ENCODE data around the gene TTI1.

TTI1 gene

DNA sequence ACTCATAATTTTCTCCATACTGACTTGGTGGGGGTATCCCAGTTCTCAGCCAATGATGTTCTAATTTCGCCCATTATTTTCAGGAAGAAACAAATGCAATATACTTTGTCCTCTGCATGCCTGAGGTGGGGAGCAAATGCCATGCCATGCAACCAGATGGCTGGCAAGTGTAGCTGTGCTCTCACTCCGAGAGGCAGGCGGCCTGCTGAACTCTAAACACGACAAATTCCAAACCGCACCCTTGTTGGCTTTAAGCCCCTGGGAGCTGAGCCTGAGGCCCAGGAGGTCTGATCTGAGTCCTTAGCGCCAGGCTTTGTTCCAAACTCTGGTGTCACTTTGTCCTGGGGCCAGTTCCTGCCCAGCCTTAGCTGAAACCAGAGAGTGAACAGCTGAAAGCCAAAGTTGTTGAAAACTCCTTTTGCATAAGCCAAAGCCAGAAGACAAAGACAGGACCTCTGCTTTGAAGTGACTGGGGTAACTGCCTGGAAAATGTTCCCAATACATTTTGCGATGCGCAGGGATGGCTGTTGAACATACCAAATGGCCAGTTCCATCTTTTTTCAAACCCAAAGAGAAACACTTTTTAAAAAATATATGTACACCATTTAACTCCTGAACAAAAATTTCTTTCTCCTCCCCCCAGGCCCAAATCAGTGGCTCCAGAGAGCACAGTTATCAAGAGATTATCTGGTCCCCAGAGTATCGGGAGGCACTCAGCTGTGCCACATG, 46.2 kb downstream of the TTI1 start:
- Histone ChIP-seq H3K36me3 (peaks cover 0 to 22% (median 16%) of the 10 kb centered on the region in 3 donors), H3K9me3 (no peaks in the 10 kb centered on the region), H3K27me3 (no peaks in the 10 kb centered on the region), H3K4me1 (peaks cover 0 to 40% (median 35%) of the 10 kb centered on the region in 4 donors), H3K4me3 (no peak overlapping the region), H3K27ac (peak overlapping the region; percentile 47 to 67)
- peak; percentile 55 to 92 for DNase-seq
- intact Hi-C loops (cut with DNase I; ENCODE audit: low total_unique reads) = no loop called here
- TF ChIP-seq, protein P1, sequence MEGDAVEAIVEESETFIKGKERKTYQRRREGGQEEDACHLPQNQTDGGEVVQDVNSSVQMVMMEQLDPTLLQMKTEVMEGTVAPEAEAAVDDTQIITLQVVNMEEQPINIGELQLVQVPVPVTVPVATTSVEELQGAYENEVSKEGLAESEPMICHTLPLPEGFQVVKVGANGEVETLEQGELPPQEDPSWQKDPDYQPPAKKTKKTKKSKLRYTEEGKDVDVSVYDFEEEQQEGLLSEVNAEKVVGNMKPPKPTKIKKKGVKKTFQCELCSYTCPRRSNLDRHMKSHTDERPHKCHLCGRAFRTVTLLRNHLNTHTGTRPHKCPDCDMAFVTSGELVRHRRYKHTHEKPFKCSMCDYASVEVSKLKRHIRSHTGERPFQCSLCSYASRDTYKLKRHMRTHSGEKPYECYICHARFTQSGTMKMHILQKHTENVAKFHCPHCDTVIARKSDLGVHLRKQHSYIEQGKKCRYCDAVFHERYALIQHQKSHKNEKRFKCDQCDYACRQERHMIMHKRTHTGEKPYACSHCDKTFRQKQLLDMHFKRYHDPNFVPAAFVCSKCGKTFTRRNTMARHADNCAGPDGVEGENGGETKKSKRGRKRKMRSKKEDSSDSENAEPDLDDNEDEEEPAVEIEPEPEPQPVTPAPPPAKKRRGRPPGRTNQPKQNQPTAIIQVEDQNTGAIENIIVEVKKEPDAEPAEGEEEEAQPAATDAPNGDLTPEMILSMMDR (IDR thresholded peaks at IDR 0.05) = no peak

DNA sequence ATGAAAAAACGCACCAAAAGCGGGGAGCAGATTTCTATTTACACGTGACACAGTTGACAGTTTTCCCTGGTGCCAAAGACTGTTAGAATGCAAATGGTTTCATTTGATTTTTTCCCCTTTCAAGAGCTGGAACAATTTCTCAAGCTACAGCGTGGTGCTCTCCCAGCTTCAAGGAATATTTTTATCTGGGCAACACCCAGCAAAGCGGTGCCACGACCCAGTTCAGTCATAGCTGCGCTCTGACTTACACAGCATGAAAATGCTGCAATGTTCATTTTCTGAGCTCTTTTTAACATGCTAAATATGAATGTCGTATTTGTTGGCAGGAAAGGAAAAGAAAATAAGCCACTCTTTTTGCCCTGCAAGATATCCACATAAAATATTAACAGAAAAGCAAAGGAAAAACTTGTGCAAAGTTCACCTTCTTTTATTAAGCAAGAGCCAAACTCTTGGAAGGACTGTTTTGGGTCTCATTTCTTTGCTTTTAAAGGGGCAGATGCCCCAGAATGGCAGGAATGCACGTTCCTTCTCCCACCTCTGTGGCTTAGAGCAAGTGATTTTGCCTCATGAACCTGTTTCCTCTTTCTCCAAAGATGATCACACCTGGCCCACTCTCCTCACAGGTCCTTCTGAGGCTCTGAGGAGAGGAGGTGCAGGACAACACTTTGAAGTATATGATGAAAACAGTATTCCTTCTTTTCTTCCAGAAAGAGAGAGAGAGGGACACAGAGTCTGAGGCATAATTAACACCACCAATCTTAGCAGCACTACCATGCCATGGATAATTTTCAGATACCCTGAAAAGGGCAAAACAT, 47.0 kb downstream of the TTI1 start:
- no peak overlapping the region for H3K4me3 ChIP-seq
- peak overlapping the region; percentile 47 to 67 for H3K27ac ChIP-seq
- H3K36me3 ChIP-seq = peaks cover 0 to 23% (median 22%) of the 10 kb centered on the region in 3 donors
- peak in 1 of 2 donors; percentile 78 for DNase-seq
- H3K9me3 ChIP-seq = no peaks in the 10 kb centered on the region
- H3K4me1 ChIP-seq = peaks cover 0 to 40% (median 35%) of the 10 kb centered on the region in 4 donors
- intact Hi-C loops (cut with DNase I; ENCODE audit: low total_unique reads) = no loop called here
- H3K27me3 ChIP-seq = no peaks in the 10 kb centered on the region
- TF ChIP-seq, protein P1 (IDR thresholded peaks at IDR 0.05) = no peak

DNA sequence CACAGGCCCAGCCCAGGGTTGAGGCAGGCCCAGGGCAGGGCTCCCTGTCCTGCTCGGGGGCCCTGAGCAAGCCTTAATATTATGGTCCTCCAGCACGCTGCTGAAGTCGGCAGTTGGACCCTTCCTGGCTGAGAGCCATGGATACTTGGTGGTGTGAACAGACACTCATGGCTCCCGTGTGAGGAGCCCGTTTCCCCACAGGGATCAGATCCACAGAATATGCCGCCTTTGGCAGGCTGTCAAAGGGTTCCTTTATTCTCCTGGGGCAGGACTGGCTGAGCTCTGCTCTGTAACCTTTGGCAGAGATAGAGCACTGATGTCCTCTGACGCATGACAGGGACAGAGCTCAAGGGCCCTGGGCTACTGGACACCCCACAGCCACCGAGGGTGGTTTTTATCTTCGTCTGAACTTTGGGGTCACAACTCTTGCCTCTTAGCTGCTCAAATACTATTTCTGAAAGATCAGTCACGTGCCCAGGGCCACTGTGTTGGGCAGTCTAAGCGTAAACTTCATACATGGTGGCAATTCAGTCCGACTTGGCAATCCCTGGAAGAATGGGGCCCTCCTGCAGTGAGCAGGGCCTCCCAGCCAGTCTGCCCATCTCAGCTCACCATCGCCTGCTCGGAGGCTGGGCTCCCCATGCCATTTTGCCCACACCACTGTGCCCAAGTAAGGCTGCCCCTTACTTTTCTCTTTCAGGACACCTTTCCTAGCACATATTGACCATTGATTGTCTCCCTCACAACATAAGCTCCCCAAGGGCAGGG, 49.1 kb downstream of the TTI1 start:
- DNase-seq = no peak
- TF ChIP-seq, protein P1 (IDR thresholded peaks at IDR 0.05) = no peak
- peaks cover 0 to 40% (median 35%) of the 10 kb centered on the region in 4 donors for H3K4me1 ChIP-seq
- H3K4me3 ChIP-seq = no peak overlapping the region
- intact Hi-C loops (cut with DNase I; ENCODE audit: low total_unique reads) = no loop called here
- H3K27ac ChIP-seq = no peak overlapping the region
- no peaks in the 10 kb centered on the region for H3K9me3 ChIP-seq
- no peaks in the 10 kb centered on the region for H3K27me3 ChIP-seq
- H3K36me3 ChIP-seq = peaks cover 0 to 27% (median 22%) of the 10 kb centered on the region in 3 donors

DNA sequence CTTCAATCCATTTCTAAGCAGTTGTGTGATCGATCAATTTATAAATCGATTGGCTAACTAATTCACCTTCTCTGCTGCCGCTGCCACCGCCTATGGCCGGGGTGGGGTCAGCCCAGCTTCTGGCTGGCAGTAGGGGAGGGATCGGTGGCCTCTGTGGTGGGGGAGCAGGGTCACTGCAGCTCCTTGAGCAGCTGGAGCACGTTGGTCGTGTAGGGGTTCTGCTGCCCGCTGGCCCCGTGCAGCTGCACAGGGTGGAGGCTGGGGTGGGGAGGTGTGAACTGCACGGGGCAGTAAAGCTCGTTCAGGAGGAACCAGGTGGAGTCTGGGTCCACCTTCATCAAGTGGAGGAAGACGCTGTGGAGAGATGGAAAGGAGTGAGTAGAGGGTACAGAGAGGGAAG, 50.0 kb downstream of the TTI1 start:
- H3K4me1 ChIP-seq = peaks cover 0 to 40% (median 35%) of the 10 kb centered on the region in 4 donors
- no peak for DNase-seq
- TF ChIP-seq, protein P1 (IDR thresholded peaks at IDR 0.05) = no peak
- no peaks in the 10 kb centered on the region for H3K27me3 ChIP-seq
- H3K36me3 ChIP-seq = peaks cover 0 to 27% (median 25%) of the 10 kb centered on the region in 3 donors
- H3K9me3 ChIP-seq = no peaks in the 10 kb centered on the region
- intact Hi-C loops (cut with DNase I; ENCODE audit: low total_unique reads) = no loop called here
- no peak overlapping the region for H3K4me3 ChIP-seq
- H3K27ac ChIP-seq = no peak overlapping the region

- no peak for DNase-seq
- no peaks in the 10 kb centered on the region for H3K9me3 ChIP-seq
- peaks cover 0 to 26% (median 22%) of the 10 kb centered on the region in 4 donors for H3K4me1 ChIP-seq
- intact Hi-C loops (cut with DNase I; ENCODE audit: low total_unique reads) = no loop called here
- no peak overlapping the region for H3K27ac ChIP-seq
- H3K4me3 ChIP-seq = no peak overlapping the region
- TF ChIP-seq, protein P1 (IDR thresholded peaks at IDR 0.05) = no peak
- H3K27me3 ChIP-seq = no peaks in the 10 kb centered on the region
- peaks cover 0 to 27% (median 25%) of the 10 kb centered on the region in 3 donors for H3K36me3 ChIP-seq
Measured at GRCh38 chr20:37981568-37981967, 51.7 kb downstream of the TTI1 start.

All from tibial artery (tissue), 4 donors.